Neural cell (in vitro differentiated cells): ENCODE data around the gene SLC22A23.

Experiments used
- EZH2 ChIP-seq: fragments of 200-600, 300-800 bp; shearing (Covaris generic), sonication (generic); IDR thresholded peaks from 2 replicates; pipeline ENCODE4 v1.6.1; 2014; ENCODE audit warnings: antibody characterized with exemption, low read length, borderline replicate concordance, mild to moderate bottlenecking; ENCODE audit not compliant: insufficient read depth, poor library complexity, severe bottlenecking
- POLR2AphosphoS5 ChIP-seq: IDR thresholded peaks from 2 replicates; pipeline ENCODE4 v1.6.1; 2012
- REST ChIP-seq: IDR thresholded peaks from 2 replicates; pipeline ENCODE4 v1.6.1; 2012; ENCODE audit warnings: borderline replicate concordance
- SMC3 ChIP-seq: fragments of 450-650 bp; conservative IDR thresholded peaks from 2 replicates; pipeline ENCODE4 v1.6.1; 2014; ENCODE audit warnings: antibody characterized with exemption, mild to moderate bottlenecking, moderate library complexity; ENCODE audit not compliant: poor library complexity
- TAF1 ChIP-seq: IDR thresholded peaks from 2 replicates; pipeline ENCODE4 v1.6.1; 2012; ENCODE audit warnings: low read depth
- TF ChIP-seq, protein P1 (sequence below): fragments of 450-650 bp; IDR thresholded peaks from 2 replicates; pipeline ENCODE4 v1.5.1; 2014; ENCODE audit warnings: antibody characterized with exemption, mild to moderate bottlenecking, moderate library complexity; ENCODE audit not compliant: poor library complexity, severe bottlenecking

- TF ChIP-seq POLR2AphosphoS5 (no peak), SMC3 (no peak), TAF1 (no peak), EZH2 (no peak), REST (no peak)
- TF ChIP-seq, protein P1, sequence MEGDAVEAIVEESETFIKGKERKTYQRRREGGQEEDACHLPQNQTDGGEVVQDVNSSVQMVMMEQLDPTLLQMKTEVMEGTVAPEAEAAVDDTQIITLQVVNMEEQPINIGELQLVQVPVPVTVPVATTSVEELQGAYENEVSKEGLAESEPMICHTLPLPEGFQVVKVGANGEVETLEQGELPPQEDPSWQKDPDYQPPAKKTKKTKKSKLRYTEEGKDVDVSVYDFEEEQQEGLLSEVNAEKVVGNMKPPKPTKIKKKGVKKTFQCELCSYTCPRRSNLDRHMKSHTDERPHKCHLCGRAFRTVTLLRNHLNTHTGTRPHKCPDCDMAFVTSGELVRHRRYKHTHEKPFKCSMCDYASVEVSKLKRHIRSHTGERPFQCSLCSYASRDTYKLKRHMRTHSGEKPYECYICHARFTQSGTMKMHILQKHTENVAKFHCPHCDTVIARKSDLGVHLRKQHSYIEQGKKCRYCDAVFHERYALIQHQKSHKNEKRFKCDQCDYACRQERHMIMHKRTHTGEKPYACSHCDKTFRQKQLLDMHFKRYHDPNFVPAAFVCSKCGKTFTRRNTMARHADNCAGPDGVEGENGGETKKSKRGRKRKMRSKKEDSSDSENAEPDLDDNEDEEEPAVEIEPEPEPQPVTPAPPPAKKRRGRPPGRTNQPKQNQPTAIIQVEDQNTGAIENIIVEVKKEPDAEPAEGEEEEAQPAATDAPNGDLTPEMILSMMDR: no peak
Measured at GRCh38 chr6:3330199-3330598, 126.7 kb downstream of the SLC22A23 start.
